Measurements from ENCODE around the gene SH3PXD2A. TPM values are rescaled to one million over a fixed set of nuclear protein-coding genes. Genes with fewer than 3 reads are reported as not detected.

SH3PXD2A gene
- total and polyA plus RNA-seq, 7 donors: 3.0 to 57.7 (median 10.6) TPM

- no peak overlapping the region for H3K4me3 ChIP-seq
- peak in 1 of 2 donors; percentile 2 for DNase-seq
- no peaks in the 10 kb centered on the region for H3K9me3 ChIP-seq
- no peak overlapping the region for H3K27ac ChIP-seq
- WGBS, 3 donors: 87 to 97% (median 95%) methylated on average over 3 of the region's 3 CpGs
- TF ChIP-seq CTCF (IDR thresholded peaks at IDR 0.05): no peak
- H3K27me3 ChIP-seq (ENCODE audit: insufficient read depth in 3 of 3, low read length in 2 of 3): no peaks in the 10 kb centered on the region
- no peaks in the 10 kb centered on the region for H3K4me1 ChIP-seq
- intact Hi-C loops (cut with DNase I): no loop called here
- no peak for ATAC-seq
- H3K36me3 ChIP-seq (ENCODE audit: insufficient read depth in 1 of 2, low read depth in 1 of 2): peaks cover 3 to 14% of the 10 kb centered on the region in 2 donors
These were observed 131.8 kb downstream of the SH3PXD2A start for GRCh38 chr10:103723557-103723956.

- TF ChIP-seq CTCF (IDR thresholded peaks at IDR 0.05): no peak
- no peak for DNase-seq
- 87 to 90% (median 90%) methylated on average over 7 of the region's 7 CpGs for WGBS, 3 donors
- Histone ChIP-seq H3K36me3 (ENCODE audit: insufficient read depth in 1 of 2, low read depth in 1 of 2) (peaks cover 3 to 14% of the 10 kb centered on the region in 2 donors), H3K27me3 (ENCODE audit: insufficient read depth in 3 of 3, low read length in 2 of 3) (no peaks in the 10 kb centered on the region), H3K27ac (no peak overlapping the region), H3K9me3 (no peaks in the 10 kb centered on the region), H3K4me3 (no peak overlapping the region), H3K4me1 (no peaks in the 10 kb centered on the region)
- intact Hi-C loops (cut with DNase I): no loop called here
- ATAC-seq: no peak
These were observed 132.7 kb downstream of the SH3PXD2A start for GRCh38 chr10:103722632-103723031.

- TF ChIP-seq CTCF (IDR thresholded peaks at IDR 0.05): no peak
- DNase-seq (no peak), ATAC-seq (no peak)
- H3K4me1 ChIP-seq: no peaks in the 10 kb centered on the region
- 91 to 93% (median 91%) methylated on average over 6 of the region's 6 CpGs for WGBS, 3 donors
- H3K4me3 ChIP-seq: no peak overlapping the region
- peaks cover 3 to 14% of the 10 kb centered on the region in 2 donors for H3K36me3 ChIP-seq (ENCODE audit: insufficient read depth in 1 of 2, low read depth in 1 of 2)
- intact Hi-C loops (cut with DNase I): no loop called here
- H3K27me3 ChIP-seq (ENCODE audit: insufficient read depth in 3 of 3, low read length in 2 of 3): no peaks in the 10 kb centered on the region
- H3K9me3 ChIP-seq: no peaks in the 10 kb centered on the region
- no peak overlapping the region for H3K27ac ChIP-seq
These were observed 134.4 kb downstream of the SH3PXD2A start for GRCh38 chr10:103720964-103721335.

GRCh38 chr10:103720328-103720963 lies 134.9 kb downstream of the SH3PXD2A start:
- ATAC-seq (peak in 1 of 4 donors; percentile 31), DNase-seq (peak in 1 of 2 donors; percentile 27)
- intact Hi-C loops (cut with DNase I): no loop called here
- Histone ChIP-seq H3K27me3 (ENCODE audit: insufficient read depth in 3 of 3, low read length in 2 of 3) (no peaks in the 10 kb centered on the region), H3K4me1 (no peaks in the 10 kb centered on the region), H3K27ac (no peak overlapping the region), H3K9me3 (no peaks in the 10 kb centered on the region), H3K36me3 (ENCODE audit: insufficient read depth in 1 of 2, low read depth in 1 of 2) (peaks cover 3 to 14% of the 10 kb centered on the region in 2 donors), H3K4me3 (no peak overlapping the region)
- TF ChIP-seq CTCF (IDR thresholded peaks at IDR 0.05): no peak
- 64 to 78% (median 72%) methylated on average over 17 of the region's 17 CpGs for WGBS, 3 donors

GRCh38 chr10:103719036-103719435 lies 136.3 kb downstream of the SH3PXD2A start:
- intact Hi-C loops (cut with DNase I): no loop called here

More at GRCh38 chr10:103719036-103719435, 136.3 kb downstream of the SH3PXD2A start:
- H3K9me3 ChIP-seq: no peaks in the 10 kb centered on the region
- ATAC-seq (no peak), DNase-seq (no peak)
- WGBS, 3 donors: 69 to 90% (median 73%) methylated on average over 5 of the region's 5 CpGs
- H3K4me3 ChIP-seq: no peak overlapping the region
- H3K27me3 ChIP-seq (ENCODE audit: insufficient read depth in 3 of 3, low read length in 2 of 3): no peaks in the 10 kb centered on the region
- H3K4me1 ChIP-seq: no peaks in the 10 kb centered on the region
- peaks cover 3 to 13% of the 10 kb centered on the region in 2 donors for H3K36me3 ChIP-seq (ENCODE audit: insufficient read depth in 1 of 2, low read depth in 1 of 2)
- TF ChIP-seq CTCF (IDR thresholded peaks at IDR 0.05): no peak
- H3K27ac ChIP-seq: no peak overlapping the region
